ENCODE data around the gene MCHR1. TPM values are rescaled to one million over a fixed set of nuclear protein-coding genes. Genes with fewer than 3 reads are reported as not detected.
"Not testable (repeated sequence)": the region's sequence is repeated elsewhere in the genome, so short reads cannot be mapped to it uniquely, and the experiment has no call there.

MCHR1 gene
- total RNA-seq, 1 donor from 2014 or later: 0.45 TPM

DNA sequence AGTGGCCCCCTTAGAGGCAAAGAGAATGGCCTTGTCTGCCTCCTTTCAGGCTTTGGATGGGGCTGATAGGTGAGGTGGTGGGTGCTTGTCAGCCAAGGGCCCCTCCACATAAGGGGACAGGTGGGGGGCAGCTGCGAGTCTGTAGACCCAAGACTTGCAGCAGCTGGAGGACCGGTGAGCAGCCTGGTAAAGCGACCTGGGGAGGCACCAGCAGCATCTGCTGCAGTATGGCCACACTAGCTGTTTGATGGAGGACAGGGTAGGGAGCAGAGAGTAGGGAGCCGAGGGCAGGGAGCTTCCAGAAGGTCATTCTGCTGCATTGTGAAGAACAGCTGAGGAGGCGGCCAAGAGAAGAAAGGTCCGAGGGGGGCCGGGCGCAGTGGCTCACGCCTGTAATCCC is 25.9 kb upstream of the MCHR1 start:
- no peak overlapping the region for H3K9ac ChIP-seq
- H3K9me3 ChIP-seq (ENCODE audit: low read depth): no peaks in the 10 kb centered on the region
- H3K4me1 Mint-ChIP-seq: peaks cover 36% of the 10 kb centered on the region
- H3K27me3 Mint-ChIP-seq (ENCODE audit: insufficient read depth, low read depth): peaks cover 10% of the 10 kb centered on the region
- TF ChIP-seq EZH2 (IDR thresholded peaks at IDR 0.05) (no peak), EZH2phosphoT487 (IDR thresholded peaks at IDR 0.05) (no peak)
- TF ChIP-seq, protein P1, sequence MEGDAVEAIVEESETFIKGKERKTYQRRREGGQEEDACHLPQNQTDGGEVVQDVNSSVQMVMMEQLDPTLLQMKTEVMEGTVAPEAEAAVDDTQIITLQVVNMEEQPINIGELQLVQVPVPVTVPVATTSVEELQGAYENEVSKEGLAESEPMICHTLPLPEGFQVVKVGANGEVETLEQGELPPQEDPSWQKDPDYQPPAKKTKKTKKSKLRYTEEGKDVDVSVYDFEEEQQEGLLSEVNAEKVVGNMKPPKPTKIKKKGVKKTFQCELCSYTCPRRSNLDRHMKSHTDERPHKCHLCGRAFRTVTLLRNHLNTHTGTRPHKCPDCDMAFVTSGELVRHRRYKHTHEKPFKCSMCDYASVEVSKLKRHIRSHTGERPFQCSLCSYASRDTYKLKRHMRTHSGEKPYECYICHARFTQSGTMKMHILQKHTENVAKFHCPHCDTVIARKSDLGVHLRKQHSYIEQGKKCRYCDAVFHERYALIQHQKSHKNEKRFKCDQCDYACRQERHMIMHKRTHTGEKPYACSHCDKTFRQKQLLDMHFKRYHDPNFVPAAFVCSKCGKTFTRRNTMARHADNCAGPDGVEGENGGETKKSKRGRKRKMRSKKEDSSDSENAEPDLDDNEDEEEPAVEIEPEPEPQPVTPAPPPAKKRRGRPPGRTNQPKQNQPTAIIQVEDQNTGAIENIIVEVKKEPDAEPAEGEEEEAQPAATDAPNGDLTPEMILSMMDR (IDR thresholded peaks at IDR 0.05): no peak
- no peaks in the 10 kb centered on the region for H3K36me3 ChIP-seq
- H3K4me3 ChIP-seq: no peak overlapping the region
- H3K36me3 Mint-ChIP-seq: no peaks in the 10 kb centered on the region
- H3K27ac ChIP-seq: no peak overlapping the region
- no peaks in the 10 kb centered on the region for H4K20me1 ChIP-seq (ENCODE audit: low read depth)
- no peak overlapping the region for H3K4me2 ChIP-seq
- H3K4me3 Mint-ChIP-seq: peak overlapping the region; percentile 64
- H3F3A ChIP-seq (ENCODE audit: low read depth): peaks cover 12% of the 10 kb centered on the region
- H2AFZ ChIP-seq (replicated peaks): no peak overlapping the region
- no peaks in the 10 kb centered on the region for H3K27me3 ChIP-seq
- H3K79me2 ChIP-seq (ENCODE audit: low read depth): no peaks in the 10 kb centered on the region
- H3K9me3 Mint-ChIP-seq: no peaks in the 10 kb centered on the region
- no peak overlapping the region for H3K27ac Mint-ChIP-seq
- peaks cover 6% of the 10 kb centered on the region for H3K4me1 ChIP-seq
- no peak for DNase-seq (ENCODE audit: low spot score)

DNA sequence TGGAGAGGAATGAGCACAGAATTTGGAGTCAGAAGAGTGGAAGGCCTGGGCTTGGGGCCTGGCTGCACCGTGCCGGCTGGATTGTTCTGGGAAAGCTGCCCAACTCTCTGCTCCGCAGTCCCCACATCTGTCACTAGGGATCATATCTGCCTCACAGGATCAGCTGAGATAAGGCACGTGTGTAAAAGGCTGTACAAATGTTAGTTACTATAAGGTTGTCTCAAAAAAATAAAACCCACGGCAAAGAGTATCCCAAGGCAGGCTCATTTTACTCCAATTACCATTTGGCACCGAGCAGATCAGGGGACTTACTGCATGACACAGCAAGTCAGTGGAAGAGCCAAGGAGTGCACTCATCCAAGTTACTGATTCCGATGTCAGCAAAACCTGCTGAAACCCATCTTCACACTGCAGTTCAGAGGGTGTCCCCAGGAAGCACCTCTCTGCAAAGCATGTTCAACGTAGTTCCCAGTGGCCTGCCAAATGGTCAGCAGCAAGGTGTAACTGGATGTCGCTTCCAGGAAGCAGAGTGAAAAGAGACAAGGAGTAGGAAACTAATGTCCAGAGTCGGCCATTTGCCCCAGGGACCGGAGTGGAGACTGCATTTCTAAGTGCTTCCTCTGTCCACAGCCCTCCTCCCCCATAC is 24.6 kb upstream of the MCHR1 start:
- Histone ChIP-seq H3K27me3 (no peaks in the 10 kb centered on the region), H4K20me1 (ENCODE audit: low read depth) (no peaks in the 10 kb centered on the region), H3K4me3 (no peak overlapping the region), H3K4me1 (peaks cover 6% of the 10 kb centered on the region), H3F3A (ENCODE audit: low read depth) (peaks cover 12% of the 10 kb centered on the region), H3K4me2 (peak overlapping the region; percentile 13), H3K79me2 (ENCODE audit: low read depth) (no peaks in the 10 kb centered on the region), H3K9me3 (ENCODE audit: low read depth) (no peaks in the 10 kb centered on the region), H2AFZ (replicated peaks) (peak overlapping the region; percentile 91), H3K9ac (no peak overlapping the region), H3K36me3 (no peaks in the 10 kb centered on the region), H3K27ac (peak overlapping the region; percentile 43)
- no peak for TF ChIP-seq EZH2phosphoT487 (IDR thresholded peaks at IDR 0.05)
- TF ChIP-seq EZH2 (IDR thresholded peaks at IDR 0.05): no peak
- TF ChIP-seq, protein P1 (IDR thresholded peaks at IDR 0.05): peak; percentile 31
- H3K4me3 Mint-ChIP-seq: no peak overlapping the region
- DNase-seq (ENCODE audit: low spot score): no peak
- H3K9me3 Mint-ChIP-seq: no peaks in the 10 kb centered on the region
- H3K27me3 Mint-ChIP-seq (ENCODE audit: insufficient read depth, low read depth): peaks cover 5% of the 10 kb centered on the region
- no peaks in the 10 kb centered on the region for H3K36me3 Mint-ChIP-seq
- peak overlapping the region; percentile 4 for H3K27ac Mint-ChIP-seq
- H3K4me1 Mint-ChIP-seq: peaks cover 36% of the 10 kb centered on the region

DNA sequence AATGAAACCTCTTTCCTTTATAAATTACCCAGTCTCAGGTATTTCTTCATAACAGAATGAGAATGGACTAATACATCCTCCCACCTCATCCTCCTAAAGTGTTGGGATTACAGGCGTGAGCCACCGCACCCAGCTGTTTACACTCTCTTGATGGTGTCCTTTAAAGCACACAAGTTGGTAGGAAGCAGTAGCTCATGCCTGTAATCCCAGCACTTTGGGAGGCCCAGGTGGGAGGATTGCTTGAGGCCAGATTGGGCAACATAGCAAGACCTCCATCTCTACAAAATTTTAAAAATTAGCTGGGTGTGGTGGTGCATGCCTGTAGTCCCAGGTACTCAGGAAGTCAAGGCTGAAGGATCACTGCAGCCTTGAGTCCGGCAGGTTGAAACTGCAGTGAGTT is 23.3 kb upstream of the MCHR1 start:
- H3K27me3 ChIP-seq; H3K27ac Mint-ChIP-seq; H3K79me2 ChIP-seq (ENCODE audit: low read depth); H3K27ac ChIP-seq; H3K4me3 Mint-ChIP-seq; H4K20me1 ChIP-seq (ENCODE audit: low read depth); H3K36me3 Mint-ChIP-seq; H3K4me2 ChIP-seq; H3K4me3 ChIP-seq; H3K36me3 ChIP-seq; H2AFZ ChIP-seq (replicated peaks); H3K9ac ChIP-seq; H3K27me3 Mint-ChIP-seq (ENCODE audit: insufficient read depth, low read depth); H3K9me3 Mint-ChIP-seq; H3K9me3 ChIP-seq (ENCODE audit: low read depth); DNase-seq (ENCODE audit: low spot score); H3K4me1 ChIP-seq: not testable (repeated sequence)
- peaks cover 12% of the 10 kb centered on the region for H3F3A ChIP-seq (ENCODE audit: low read depth)
- peaks cover 33% of the 10 kb centered on the region for H3K4me1 Mint-ChIP-seq

GRCh38 chr22:40656651-40657050 is 22.6 kb upstream of the MCHR1 start:
- H3K36me3 Mint-ChIP-seq; H3K27me3 Mint-ChIP-seq (ENCODE audit: insufficient read depth, low read depth); H3K79me2 ChIP-seq (ENCODE audit: low read depth); H3K4me2 ChIP-seq; H3K9ac ChIP-seq; H3K4me3 Mint-ChIP-seq; H2AFZ ChIP-seq (replicated peaks); H4K20me1 ChIP-seq (ENCODE audit: low read depth); DNase-seq (ENCODE audit: low spot score); H3K9me3 Mint-ChIP-seq; H3K9me3 ChIP-seq (ENCODE audit: low read depth); H3K27me3 ChIP-seq; H3K27ac ChIP-seq; H3K36me3 ChIP-seq; H3K4me3 ChIP-seq; H3K4me1 ChIP-seq; H3K27ac Mint-ChIP-seq: not testable (repeated sequence)
- H3F3A ChIP-seq (ENCODE audit: low read depth): peaks cover 12% of the 10 kb centered on the region
- peaks cover 26% of the 10 kb centered on the region for H3K4me1 Mint-ChIP-seq
